ENCODE measurements around the gene NEXN. TPM values are rescaled to one million over a fixed set of nuclear protein-coding genes. Genes with fewer than 3 reads are reported as not detected.

The NEXN gene
- total RNA-seq, 1 experiment from 2014 or later = 1.4 TPM

DNA sequence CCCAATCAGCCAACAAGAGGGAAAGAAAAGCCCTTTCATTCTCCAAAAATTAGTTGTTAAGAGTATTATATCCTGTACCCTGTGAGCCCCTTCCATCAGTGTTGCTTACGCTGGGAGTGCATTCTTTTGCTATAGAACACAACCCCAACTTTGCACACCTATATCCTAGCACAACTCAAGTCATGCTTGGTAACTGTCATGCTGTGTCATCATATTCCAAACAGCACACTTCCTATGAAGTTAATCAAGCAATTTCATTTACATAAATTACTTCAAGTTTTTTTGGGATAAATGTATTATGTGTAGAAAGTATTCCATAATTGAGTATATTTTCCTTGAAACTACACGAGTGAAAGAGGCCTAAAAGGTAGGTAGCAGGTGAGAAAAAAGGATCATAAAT, 70.4 kb downstream of the NEXN start:
- CTCF ChIA-PET = no interaction called here
- Mint-ChIP-seq H3K4me3 (no peak overlapping the region), H3K27me3 (ENCODE audit: low read depth) (no peaks in the 10 kb centered on the region), H3K36me3 (peaks cover 88% of the 10 kb centered on the region), H3K9me3 (no peaks in the 10 kb centered on the region), H3K27ac (no peak overlapping the region), H3K4me1 (no peaks in the 10 kb centered on the region)
- DNase-seq (ENCODE audit: low spot score) (no peak), ATAC-seq (no peak)
- TF ChIP-seq GRHL2 (CRISPR knock-in tag; IDR thresholded peaks at IDR 0.05; ENCODE audit: insufficient replicate concordance, severe bottlenecking) (no peak), NFE2L1 (CRISPR knock-in tag; IDR thresholded peaks at IDR 0.05) (no peak), ZNF121 (CRISPR knock-in tag; IDR thresholded peaks at IDR 0.05) (no peak), PRRX2 (CRISPR knock-in tag; IDR thresholded peaks at IDR 0.05) (no peak), CTCF (IDR thresholded peaks at IDR 0.05) (no peak), CBFB (CRISPR knock-in tag; IDR thresholded peaks at IDR 0.05; ENCODE audit: low read depth) (no peak), TP53 (CRISPR knock-in tag; IDR thresholded peaks at IDR 0.05) (no peak)
- POLR2A ChIA-PET = no interaction called here

- no peak for DNase-seq (ENCODE audit: low spot score)
- no peak for ATAC-seq
- Mint-ChIP-seq H3K4me3 (no peak overlapping the region), H3K27me3 (ENCODE audit: low read depth) (no peaks in the 10 kb centered on the region), H3K36me3 (peaks cover 91% of the 10 kb centered on the region), H3K27ac (no peak overlapping the region), H3K9me3 (no peaks in the 10 kb centered on the region), H3K4me1 (no peaks in the 10 kb centered on the region)
- CTCF ChIA-PET = no interaction called here
- TF ChIP-seq ZNF317 (CRISPR knock-in tag; IDR thresholded peaks at IDR 0.05; ENCODE audit: borderline replicate concordance, low read depth) (no peak), CBFB (CRISPR knock-in tag; IDR thresholded peaks at IDR 0.05; ENCODE audit: low read depth) (no peak), RELA (CRISPR knock-in tag; IDR thresholded peaks at IDR 0.05; ENCODE audit: borderline replicate concordance) (no peak), USF1 (CRISPR knock-in tag; IDR thresholded peaks at IDR 0.05) (no peak), MYBL2 (CRISPR knock-in tag; IDR thresholded peaks at IDR 0.05) (no peak), PRRX2 (CRISPR knock-in tag; IDR thresholded peaks at IDR 0.05) (no peak), ZNF232 (CRISPR knock-in tag; IDR thresholded peaks at IDR 0.05) (no peak), ETV6 (CRISPR knock-in tag; IDR thresholded peaks at IDR 0.05) (no peak), IRF2 (CRISPR knock-in tag; IDR thresholded peaks at IDR 0.05; ENCODE audit: borderline replicate concordance, low read depth) (no peak), ZSCAN18 (CRISPR knock-in tag; IDR thresholded peaks at IDR 0.05) (no peak)
- TF ChIP-seq, protein P1, sequence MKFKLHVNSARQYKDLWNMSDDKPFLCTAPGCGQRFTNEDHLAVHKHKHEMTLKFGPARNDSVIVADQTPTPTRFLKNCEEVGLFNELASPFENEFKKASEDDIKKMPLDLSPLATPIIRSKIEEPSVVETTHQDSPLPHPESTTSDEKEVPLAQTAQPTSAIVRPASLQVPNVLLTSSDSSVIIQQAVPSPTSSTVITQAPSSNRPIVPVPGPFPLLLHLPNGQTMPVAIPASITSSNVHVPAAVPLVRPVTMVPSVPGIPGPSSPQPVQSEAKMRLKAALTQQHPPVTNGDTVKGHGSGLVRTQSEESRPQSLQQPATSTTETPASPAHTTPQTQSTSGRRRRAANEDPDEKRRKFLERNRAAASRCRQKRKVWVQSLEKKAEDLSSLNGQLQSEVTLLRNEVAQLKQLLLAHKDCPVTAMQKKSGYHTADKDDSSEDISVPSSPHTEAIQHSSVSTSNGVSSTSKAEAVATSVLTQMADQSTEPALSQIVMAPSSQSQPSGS (CRISPR knock-in tag; IDR thresholded peaks at IDR 0.05; ENCODE audit: borderline replicate concordance, low read depth) = no peak
- POLR2A ChIA-PET = no interaction called here
Measured at GRCh38 chr1:77961392-77961791, 73.0 kb downstream of the NEXN start.

DNA sequence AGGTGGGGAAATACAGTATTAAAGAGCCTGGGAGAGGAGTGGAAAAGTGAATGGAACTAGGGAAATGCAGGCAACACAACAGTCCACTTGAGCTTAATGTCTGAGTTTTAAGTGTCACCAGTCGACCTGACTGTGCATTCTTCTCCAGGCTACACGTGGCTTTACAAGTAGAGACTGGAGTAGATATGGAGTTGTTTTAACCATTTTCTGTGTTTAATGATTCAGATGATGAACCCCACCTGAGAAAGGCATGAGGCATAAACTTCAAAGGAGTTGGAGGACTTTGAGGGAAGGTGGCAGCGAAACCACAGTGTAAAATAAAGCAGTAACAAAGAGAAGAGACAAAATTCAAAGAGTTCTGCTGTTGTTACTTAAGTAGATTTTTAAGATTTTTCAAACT, 77.9 kb downstream of the NEXN start:
- Mint-ChIP-seq H3K27ac (peak overlapping the region; percentile 58), H3K4me3 (no peak overlapping the region), H3K27me3 (ENCODE audit: low read depth) (no peaks in the 10 kb centered on the region), H3K4me1 (peaks cover 4% of the 10 kb centered on the region), H3K36me3 (peaks cover 82% of the 10 kb centered on the region), H3K9me3 (no peaks in the 10 kb centered on the region)
- ChIA-PET POLR2A (no interaction called here), CTCF (no interaction called here)
- no peak for ATAC-seq
- DNase-seq (ENCODE audit: low spot score) = no peak
- TF ChIP-seq CTCF (IDR thresholded peaks at IDR 0.05) (no peak), ZNF425 (CRISPR knock-in tag; conservative IDR thresholded peaks at IDR 0.05) (no peak), GRHL2 (CRISPR knock-in tag; IDR thresholded peaks at IDR 0.05; ENCODE audit: insufficient replicate concordance, severe bottlenecking) (no peak)
- TF ChIP-seq, protein P2, sequence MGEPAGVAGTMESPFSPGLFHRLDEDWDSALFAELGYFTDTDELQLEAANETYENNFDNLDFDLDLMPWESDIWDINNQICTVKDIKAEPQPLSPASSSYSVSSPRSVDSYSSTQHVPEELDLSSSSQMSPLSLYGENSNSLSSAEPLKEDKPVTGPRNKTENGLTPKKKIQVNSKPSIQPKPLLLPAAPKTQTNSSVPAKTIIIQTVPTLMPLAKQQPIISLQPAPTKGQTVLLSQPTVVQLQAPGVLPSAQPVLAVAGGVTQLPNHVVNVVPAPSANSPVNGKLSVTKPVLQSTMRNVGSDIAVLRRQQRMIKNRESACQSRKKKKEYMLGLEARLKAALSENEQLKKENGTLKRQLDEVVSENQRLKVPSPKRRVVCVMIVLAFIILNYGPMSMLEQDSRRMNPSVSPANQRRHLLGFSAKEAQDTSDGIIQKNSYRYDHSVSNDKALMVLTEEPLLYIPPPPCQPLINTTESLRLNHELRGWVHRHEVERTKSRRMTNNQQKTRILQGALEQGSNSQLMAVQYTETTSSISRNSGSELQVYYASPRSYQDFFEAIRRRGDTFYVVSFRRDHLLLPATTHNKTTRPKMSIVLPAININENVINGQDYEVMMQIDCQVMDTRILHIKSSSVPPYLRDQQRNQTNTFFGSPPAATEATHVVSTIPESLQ (CRISPR knock-in tag; IDR thresholded peaks at IDR 0.05) = no peak
